ENCODE data around the gene AHDC1.

GRCh38 chr1:27523337-27524020 lies 80.5 kb downstream of the AHDC1 start:
- TF ChIP-seq MXI1 (conservative IDR thresholded peaks at IDR 0.05; ENCODE audit: poor library complexity, severe bottlenecking), result no peak
- no peak for TF ChIP-seq REST (IDR thresholded peaks at IDR 0.05; ENCODE audit: borderline replicate concordance)
- TF ChIP-seq EZH2 (IDR thresholded peaks at IDR 0.05; ENCODE audit: borderline replicate concordance, insufficient read depth, low read length, poor library complexity, severe bottlenecking), result no peak
- no peak for TF ChIP-seq POLR2AphosphoS5 (IDR thresholded peaks at IDR 0.05)
- TF ChIP-seq CTCF (IDR thresholded peaks at IDR 0.05; ENCODE audit: poor library complexity, severe bottlenecking), result no peak
- TF ChIP-seq EP300 (conservative IDR thresholded peaks at IDR 0.05; ENCODE audit: poor library complexity, severe bottlenecking), result no peak
- TF ChIP-seq RAD21 (conservative IDR thresholded peaks at IDR 0.05), result no peak
- TF ChIP-seq SMC3 (conservative IDR thresholded peaks at IDR 0.05; ENCODE audit: poor library complexity), result no peak

Measured in neural cell (in vitro differentiated cells).